WERI-Rb-1 (cell line): Measurements from ENCODE around the gene ARSI.

ENCODE experiments used
- DNase-seq: peaks from one replicate; pipeline ENCODE4 v3.0.0-alpha.2; 2020
- H3K27ac ChIP-seq: fragments of 250-450 bp; sonication (Bioruptor Pico); 2 replicates; pipeline ENCODE4 v1.5.1; 2020; ENCODE audit warnings: mild to moderate bottlenecking, moderate library complexity
- H3K27me3 ChIP-seq: fragments of 250-450 bp; sonication (Bioruptor Pico); 2 replicates; pipeline ENCODE4 v1.5.1; 2021; ENCODE audit warnings: mild to moderate bottlenecking, low read depth, moderate library complexity; ENCODE audit not compliant: insufficient read depth, severe bottlenecking
- H3K36me3 ChIP-seq: fragments of 250-450 bp; sonication (Bioruptor Pico); 2 replicates; pipeline ENCODE4 v1.5.1; 2020; ENCODE audit warnings: mild to moderate bottlenecking, moderate library complexity
- H3K4me3 ChIP-seq: 2 replicates; pipeline ENCODE4 v1.5.1; 2011; ENCODE audit warnings: low read depth, mild to moderate bottlenecking, control low read depth, low read length
- H3K9me3 ChIP-seq: fragments of 250-450 bp; sonication (Bioruptor Pico); 2 replicates; pipeline ENCODE4 v1.5.1; 2021; ENCODE audit warnings: mild to moderate bottlenecking, moderate library complexity; ENCODE audit not compliant: severe bottlenecking
- TF ChIP-seq, protein P1 (sequence below): IDR thresholded peaks from 2 replicates; pipeline ENCODE4 v1.5.1; 2011; ENCODE audit warnings: low read depth, mild to moderate bottlenecking, control low read depth, inconsistent platforms, low read length

ARSI gene

DNA sequence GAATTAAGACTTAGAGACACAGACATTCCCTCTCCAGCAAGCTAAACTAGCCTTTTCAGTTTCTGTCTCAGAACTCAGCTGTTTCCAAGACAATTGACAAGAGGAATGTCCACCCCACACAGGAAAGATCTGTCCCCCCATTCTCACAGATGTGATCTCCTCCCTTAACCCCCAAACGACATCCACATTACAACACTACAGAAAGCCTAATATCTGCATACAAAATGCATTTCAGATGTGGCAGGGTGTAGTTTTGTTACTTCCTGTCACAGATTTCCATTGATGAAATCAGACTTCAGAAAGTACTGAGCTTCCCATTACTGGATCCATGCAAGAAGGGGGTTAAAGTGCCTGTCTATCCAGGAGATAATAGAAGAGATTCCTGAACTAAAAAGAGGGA is 2.9 kb upstream of the ARSI start:
- H3K4me3 ChIP-seq, result no peak overlapping the region
- TF ChIP-seq, protein P1, sequence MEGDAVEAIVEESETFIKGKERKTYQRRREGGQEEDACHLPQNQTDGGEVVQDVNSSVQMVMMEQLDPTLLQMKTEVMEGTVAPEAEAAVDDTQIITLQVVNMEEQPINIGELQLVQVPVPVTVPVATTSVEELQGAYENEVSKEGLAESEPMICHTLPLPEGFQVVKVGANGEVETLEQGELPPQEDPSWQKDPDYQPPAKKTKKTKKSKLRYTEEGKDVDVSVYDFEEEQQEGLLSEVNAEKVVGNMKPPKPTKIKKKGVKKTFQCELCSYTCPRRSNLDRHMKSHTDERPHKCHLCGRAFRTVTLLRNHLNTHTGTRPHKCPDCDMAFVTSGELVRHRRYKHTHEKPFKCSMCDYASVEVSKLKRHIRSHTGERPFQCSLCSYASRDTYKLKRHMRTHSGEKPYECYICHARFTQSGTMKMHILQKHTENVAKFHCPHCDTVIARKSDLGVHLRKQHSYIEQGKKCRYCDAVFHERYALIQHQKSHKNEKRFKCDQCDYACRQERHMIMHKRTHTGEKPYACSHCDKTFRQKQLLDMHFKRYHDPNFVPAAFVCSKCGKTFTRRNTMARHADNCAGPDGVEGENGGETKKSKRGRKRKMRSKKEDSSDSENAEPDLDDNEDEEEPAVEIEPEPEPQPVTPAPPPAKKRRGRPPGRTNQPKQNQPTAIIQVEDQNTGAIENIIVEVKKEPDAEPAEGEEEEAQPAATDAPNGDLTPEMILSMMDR, result no peak
- DNase-seq, result no peak
- H3K36me3 ChIP-seq, result no peaks in the 10 kb centered on the region
- no peak overlapping the region for H3K27ac ChIP-seq
- H3K9me3 ChIP-seq, result no peaks in the 10 kb centered on the region
- H3K27me3 ChIP-seq, result no peaks in the 10 kb centered on the region

DNA sequence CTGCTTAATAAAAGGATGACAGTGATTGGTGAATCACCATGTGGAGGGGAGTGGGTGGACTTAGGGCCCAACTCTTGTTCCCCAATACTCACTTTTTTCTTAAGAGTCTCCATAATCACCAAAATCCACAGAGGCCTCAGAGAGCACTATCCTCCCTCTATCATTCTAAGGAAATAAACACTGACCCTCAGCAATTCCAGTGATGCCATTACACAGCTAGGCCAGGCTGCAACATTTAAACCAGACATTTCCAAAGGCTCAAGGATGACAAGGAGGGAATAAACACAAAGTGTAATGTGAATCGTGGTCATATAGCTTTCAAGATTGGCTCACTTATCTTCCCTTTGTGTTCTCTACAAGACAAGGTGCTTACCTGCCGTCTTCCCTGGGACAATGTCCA is 2.4 kb upstream of the ARSI start:
- no peak for DNase-seq
- H3K4me3 ChIP-seq, result no peak overlapping the region
- H3K27me3 ChIP-seq, result no peaks in the 10 kb centered on the region
- H3K27ac ChIP-seq, result no peak overlapping the region
- TF ChIP-seq, protein P1, result no peak
- no peaks in the 10 kb centered on the region for H3K36me3 ChIP-seq
- no peaks in the 10 kb centered on the region for H3K9me3 ChIP-seq

DNA sequence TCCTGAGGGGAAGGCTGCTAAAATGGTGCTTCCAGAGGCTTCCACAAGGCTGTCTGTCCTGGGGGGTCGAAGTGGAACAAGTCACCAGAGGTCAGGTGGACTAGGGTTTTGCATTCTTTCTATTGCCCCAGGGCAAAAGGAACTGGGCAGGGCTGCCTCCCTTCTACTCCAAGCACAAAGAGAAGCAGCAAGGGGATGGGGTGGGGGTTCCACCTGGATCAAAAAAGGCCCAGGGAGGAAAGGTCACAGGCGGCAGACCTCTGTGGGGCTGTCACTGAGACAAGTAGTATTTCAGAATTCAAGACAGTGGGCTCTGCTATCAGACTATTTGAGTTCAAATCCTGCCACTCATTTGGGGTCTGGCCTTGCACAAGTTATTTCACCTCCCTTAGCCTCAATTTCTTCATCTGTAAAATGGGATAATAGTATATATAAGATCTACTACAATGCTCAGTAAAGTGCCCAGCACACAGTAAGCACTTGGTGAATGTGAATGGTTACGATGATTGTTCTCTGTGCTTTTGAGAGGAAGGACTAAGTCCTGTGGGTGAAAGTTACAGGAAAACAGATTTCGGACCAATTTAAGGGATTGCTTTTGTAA is 1.9 kb upstream of the ARSI start:
- Histone ChIP-seq H3K9me3 (no peaks in the 10 kb centered on the region), H3K27ac (no peak overlapping the region), H3K36me3 (no peaks in the 10 kb centered on the region), H3K27me3 (no peaks in the 10 kb centered on the region), H3K4me3 (no peak overlapping the region)
- no peak for DNase-seq
- TF ChIP-seq, protein P1, result no peak

DNA sequence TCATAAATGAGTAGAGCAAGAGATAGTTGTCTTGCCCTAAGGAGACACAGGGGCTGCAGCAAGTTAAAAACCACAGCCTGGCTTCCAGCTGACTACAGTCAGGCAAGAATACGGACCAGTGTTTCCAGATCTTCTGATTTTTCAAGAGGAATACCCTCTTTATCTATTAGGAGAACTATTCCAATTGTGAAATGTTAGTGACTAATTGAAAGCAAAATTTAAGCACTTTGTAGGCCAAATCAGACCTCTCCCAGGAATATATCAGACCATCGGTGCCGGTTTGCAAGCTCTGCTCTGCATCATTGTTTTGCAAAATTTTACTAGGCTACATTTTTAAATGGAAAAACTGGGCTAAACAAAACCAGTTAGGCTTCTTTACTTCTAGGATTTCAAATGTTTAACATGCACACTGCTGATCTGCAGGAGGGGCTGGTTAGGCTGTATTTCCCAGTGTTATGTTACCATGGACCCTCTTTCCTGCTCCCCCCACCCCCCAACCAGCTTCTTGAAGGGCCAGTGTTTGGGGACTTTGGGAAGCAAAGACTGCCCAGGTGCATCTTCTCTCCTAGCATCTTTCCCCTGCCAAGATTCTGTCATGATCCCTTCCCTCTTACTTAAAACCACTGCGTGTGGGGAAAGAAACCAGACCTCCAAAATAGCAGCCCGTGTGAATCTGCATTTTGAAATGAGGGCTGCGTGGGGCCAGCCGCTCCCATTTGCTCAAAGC is 1.1 kb upstream of the ARSI start:
- TF ChIP-seq, protein P1, result no peak
- H3K36me3 ChIP-seq, result no peaks in the 10 kb centered on the region
- no peak overlapping the region for H3K27ac ChIP-seq
- H3K9me3 ChIP-seq, result no peaks in the 10 kb centered on the region
- no peaks in the 10 kb centered on the region for H3K27me3 ChIP-seq
- DNase-seq, result no peak
- H3K4me3 ChIP-seq, result no peak overlapping the region

DNA sequence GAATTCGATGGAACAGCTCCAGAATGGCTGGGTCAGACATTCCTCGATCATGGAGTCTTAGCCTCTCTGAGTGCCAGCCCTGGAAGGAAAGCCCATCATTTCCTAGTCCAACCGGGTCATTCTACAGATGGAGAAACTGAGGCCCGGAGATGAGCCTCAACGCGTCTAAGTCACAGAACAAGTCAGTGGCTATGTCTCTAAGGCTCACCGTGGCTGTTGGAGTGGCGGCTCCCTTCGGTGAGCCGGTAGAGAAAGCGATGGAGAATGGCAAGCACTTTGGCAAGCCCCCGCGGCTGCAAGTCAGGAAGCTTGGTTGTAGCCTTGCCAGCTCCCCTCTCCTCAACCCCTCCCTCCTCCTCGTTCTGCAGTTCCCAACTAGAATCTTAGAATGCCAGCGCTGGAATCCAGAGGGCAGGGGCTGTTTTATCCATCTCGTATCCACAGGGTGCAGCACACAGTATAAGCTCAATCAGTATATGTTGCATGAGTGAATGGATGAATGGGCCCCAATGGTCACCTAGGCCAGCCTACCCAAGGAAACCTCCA is 438 bp upstream of the ARSI start:
- Histone ChIP-seq H3K27ac (no peak overlapping the region), H3K4me3 (no peak overlapping the region), H3K9me3 (no peaks in the 10 kb centered on the region), H3K36me3 (no peaks in the 10 kb centered on the region), H3K27me3 (no peaks in the 10 kb centered on the region)
- TF ChIP-seq, protein P1, result no peak
- DNase-seq, result no peak

DNA sequence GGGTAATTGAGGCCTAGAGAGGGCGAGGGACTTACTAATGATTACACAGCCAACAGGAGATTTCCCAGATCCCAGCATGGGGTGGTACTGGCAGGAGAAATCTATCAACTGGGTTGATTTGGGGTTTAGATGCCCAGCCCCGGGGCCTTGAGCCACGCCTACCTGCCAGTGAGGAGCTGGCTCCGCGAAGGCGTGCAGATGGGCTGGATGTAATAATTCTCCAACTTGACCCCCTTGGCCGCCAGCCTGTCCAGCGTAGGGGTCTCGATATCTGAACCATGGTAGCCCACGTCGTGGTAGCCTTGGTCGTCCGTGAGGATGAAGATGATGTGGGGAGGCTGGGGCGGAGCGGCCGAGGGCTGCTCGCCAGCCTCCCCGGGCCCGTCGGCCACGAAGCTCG is 804 bp downstream of the ARSI start:
- Histone ChIP-seq H3K9me3 (no peaks in the 10 kb centered on the region), H3K27me3 (no peaks in the 10 kb centered on the region), H3K27ac (peak overlapping the region; percentile 65), H3K36me3 (no peaks in the 10 kb centered on the region), H3K4me3 (no peak overlapping the region)
- no peak for DNase-seq
- TF ChIP-seq, protein P1, result no peak
